Measurements from ENCODE around the gene RPL5.

DNA sequence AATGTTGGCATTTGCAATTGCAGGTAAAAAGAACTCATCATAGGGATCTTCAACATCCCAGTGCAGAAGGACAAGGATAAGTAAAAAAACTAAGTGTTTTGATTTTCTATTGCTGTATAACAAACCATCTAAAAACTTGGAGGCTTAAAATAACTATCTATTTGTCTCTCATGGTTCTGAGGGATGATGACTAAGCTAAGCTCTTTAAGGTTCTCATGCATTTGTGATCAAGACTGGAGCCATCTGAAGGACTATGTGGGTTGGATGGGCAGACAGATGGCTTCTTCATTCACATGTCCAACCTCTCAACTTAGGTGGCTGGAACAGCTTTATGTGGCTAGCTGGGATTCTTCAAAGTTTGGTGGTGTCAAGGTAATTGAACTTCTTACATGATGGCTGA, 51.5 kb downstream of the RPL5 start:
- TF ChIP-seq, protein P1, sequence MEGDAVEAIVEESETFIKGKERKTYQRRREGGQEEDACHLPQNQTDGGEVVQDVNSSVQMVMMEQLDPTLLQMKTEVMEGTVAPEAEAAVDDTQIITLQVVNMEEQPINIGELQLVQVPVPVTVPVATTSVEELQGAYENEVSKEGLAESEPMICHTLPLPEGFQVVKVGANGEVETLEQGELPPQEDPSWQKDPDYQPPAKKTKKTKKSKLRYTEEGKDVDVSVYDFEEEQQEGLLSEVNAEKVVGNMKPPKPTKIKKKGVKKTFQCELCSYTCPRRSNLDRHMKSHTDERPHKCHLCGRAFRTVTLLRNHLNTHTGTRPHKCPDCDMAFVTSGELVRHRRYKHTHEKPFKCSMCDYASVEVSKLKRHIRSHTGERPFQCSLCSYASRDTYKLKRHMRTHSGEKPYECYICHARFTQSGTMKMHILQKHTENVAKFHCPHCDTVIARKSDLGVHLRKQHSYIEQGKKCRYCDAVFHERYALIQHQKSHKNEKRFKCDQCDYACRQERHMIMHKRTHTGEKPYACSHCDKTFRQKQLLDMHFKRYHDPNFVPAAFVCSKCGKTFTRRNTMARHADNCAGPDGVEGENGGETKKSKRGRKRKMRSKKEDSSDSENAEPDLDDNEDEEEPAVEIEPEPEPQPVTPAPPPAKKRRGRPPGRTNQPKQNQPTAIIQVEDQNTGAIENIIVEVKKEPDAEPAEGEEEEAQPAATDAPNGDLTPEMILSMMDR (IDR thresholded peaks at IDR 0.05; ENCODE audit: poor library complexity), result no peak
- no peak for TF ChIP-seq EZH2phosphoT487 (IDR thresholded peaks at IDR 0.05; ENCODE audit: low read depth, severe bottlenecking, unreplicated experiment)
- no peak for TF ChIP-seq EZH2 (IDR thresholded peaks at IDR 0.05; ENCODE audit: borderline replicate concordance)
